GM12873 (cell line): ENCODE results near the gene ZNRF1.

Experiments used
- CTCF ChIP-seq: IDR thresholded peaks from 2 replicates; pipeline ENCODE4 v1.5.1; 2012; ENCODE audit warnings: low read depth, mild to moderate bottlenecking, moderate library complexity, low read length, control low read depth; ENCODE audit not compliant: insufficient read depth; ENCODE audit errors: missing control alignments

Gene ZNRF1

GRCh38 chr16:75086688-75087374, 88.0 kb downstream of the ZNRF1 start:
- no peak for TF ChIP-seq CTCF

GRCh38 chr16:75087375-75087979, 88.7 kb downstream of the ZNRF1 start:
- no peak for TF ChIP-seq CTCF

GRCh38 chr16:75088216-75088615, 89.4 kb downstream of the ZNRF1 start:
- no peak for TF ChIP-seq CTCF

- TF ChIP-seq CTCF, result no peak
Observed at GRCh38 chr16:75088934-75089333, 90.1 kb downstream of the ZNRF1 start.

GRCh38 chr16:75089486-75090202, 90.8 kb downstream of the ZNRF1 start:
- TF ChIP-seq CTCF, result no peak

GRCh38 chr16:75092777-75093176, 94.0 kb downstream of the ZNRF1 start:
- TF ChIP-seq CTCF, result no peak
